ENCODE measurements around the gene GCK.

Gene GCK

DNA sequence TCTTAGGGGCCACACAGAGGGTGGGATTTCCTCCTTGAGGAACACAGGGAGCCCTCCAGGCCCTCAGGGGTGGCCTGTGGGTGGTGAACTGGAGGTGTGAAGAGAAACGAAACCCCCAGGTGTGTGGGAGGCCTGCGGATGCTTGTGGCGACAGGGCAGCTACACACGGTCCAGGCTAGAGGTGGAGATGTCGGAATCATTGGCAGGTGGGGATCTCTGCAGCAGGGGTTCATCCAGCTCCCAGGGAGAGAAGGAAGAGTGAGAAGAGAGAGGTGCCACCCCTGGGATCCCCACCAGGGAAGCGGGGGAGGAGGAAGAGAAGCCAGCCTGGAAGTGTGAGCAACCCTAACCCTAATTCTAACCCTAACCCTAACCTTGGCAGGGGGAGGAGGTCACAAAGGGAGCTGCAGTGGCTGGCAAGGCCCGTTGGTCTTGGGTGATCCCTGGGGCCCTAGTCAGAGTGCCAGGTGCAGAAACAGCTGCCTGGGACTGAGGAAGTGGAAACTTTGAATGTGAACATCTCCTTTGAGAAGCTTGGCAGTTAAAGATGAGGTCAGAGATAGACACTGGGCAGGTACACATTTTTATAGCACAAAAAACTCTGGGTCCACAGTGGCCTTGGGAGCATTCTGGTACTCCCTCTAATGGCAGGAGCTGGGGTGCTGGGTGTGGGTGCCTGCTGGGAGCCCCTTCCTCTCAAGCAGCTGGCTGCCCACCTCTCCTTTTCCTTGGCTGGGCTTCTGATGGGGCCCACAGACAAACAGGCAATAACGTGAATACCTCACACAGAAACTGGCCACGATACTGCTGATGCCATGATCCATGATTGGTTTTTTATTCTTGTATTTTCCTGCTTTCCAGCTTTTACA lies 91.9 kb downstream of the GCK start:
- peaks cover 5% of the 10 kb centered on the region for H3K4me1 ChIP-seq (ENCODE audit: control insufficient read depth, insufficient read depth, low read length)

DNA sequence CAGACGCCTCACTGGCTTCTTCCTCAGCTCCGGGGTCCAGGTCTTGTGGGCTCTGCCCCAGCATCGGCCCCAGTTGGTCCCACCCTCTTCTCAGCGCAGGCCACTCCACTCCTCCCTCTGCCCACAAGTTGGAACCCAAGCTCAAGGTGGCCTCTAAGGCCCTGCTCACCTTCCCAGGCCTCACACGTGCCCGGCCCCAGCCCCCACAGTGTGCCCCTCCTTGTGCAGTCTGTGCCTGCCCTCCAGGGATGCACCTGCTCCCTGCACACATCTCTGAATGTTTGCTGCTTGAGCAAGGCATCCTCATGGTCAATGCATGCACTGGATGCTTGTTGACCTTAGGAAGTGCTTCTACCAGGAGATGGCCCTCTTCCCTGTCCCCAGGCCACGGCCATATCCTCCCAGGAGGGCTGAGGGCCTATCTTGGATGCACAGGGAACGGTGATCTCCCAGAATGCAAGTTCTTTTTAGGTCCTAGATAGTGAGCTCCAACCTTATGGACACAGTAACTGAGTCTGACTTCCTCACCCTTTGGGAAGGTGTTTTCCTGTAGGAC lies 92.8 kb downstream of the GCK start:
- Histone ChIP-seq H3K9me3 (ENCODE audit: control insufficient read depth, low read length) (no peaks in the 10 kb centered on the region), H3K4me3 (ENCODE audit: low read length) (no peak overlapping the region), H3K9ac (ENCODE audit: low read length) (no peak overlapping the region), H3K4me1 (ENCODE audit: control insufficient read depth, insufficient read depth, low read length) (peaks cover 5% of the 10 kb centered on the region), H3K27me3 (ENCODE audit: control insufficient read depth, insufficient read depth, low read length) (no peaks in the 10 kb centered on the region), H3K36me3 (ENCODE audit: control insufficient read depth, insufficient read depth, low read length) (no peaks in the 10 kb centered on the region)

More for the DNA sequence above, 91.9 kb downstream of the GCK start:
- H3K27me3 ChIP-seq (ENCODE audit: control insufficient read depth, insufficient read depth, low read length), result peaks cover under 1% of the 10 kb centered on the region
- H3K9ac ChIP-seq (ENCODE audit: low read length), result no peak overlapping the region
- no peak overlapping the region for H3K4me3 ChIP-seq (ENCODE audit: low read length)
- H3K9me3 ChIP-seq (ENCODE audit: control insufficient read depth, low read length), result no peaks in the 10 kb centered on the region
- no peaks in the 10 kb centered on the region for H3K36me3 ChIP-seq (ENCODE audit: control insufficient read depth, insufficient read depth, low read length)

DNA sequence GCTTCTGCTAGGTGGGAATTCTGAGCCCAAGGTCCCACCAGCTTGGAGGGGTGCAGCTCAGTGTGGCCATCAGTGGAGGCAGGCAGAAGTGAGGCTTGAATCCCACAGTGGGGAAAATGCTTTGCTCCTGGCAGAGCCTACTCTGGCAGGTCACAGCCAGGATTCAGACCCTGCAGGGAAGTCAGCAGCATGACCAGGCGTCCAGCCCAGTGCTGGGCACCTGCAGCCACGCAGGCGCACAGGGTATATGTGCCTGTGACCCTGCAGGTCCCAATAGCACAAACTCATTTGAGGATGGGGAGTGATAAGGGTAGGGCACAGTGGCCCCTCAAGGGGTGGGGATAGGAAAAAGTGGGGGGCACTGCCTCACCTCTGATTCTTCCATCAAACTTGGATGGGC lies 93.5 kb downstream of the GCK start:
- no peaks in the 10 kb centered on the region for H3K9me3 ChIP-seq (ENCODE audit: control insufficient read depth, low read length)
- H3K9ac ChIP-seq (ENCODE audit: low read length), result no peak overlapping the region
- H3K36me3 ChIP-seq (ENCODE audit: control insufficient read depth, insufficient read depth, low read length), result no peaks in the 10 kb centered on the region
- H3K4me1 ChIP-seq (ENCODE audit: control insufficient read depth, insufficient read depth, low read length), result peaks cover 5% of the 10 kb centered on the region
- H3K27me3 ChIP-seq (ENCODE audit: control insufficient read depth, insufficient read depth, low read length), result no peaks in the 10 kb centered on the region
- no peak overlapping the region for H3K4me3 ChIP-seq (ENCODE audit: low read length)

DNA sequence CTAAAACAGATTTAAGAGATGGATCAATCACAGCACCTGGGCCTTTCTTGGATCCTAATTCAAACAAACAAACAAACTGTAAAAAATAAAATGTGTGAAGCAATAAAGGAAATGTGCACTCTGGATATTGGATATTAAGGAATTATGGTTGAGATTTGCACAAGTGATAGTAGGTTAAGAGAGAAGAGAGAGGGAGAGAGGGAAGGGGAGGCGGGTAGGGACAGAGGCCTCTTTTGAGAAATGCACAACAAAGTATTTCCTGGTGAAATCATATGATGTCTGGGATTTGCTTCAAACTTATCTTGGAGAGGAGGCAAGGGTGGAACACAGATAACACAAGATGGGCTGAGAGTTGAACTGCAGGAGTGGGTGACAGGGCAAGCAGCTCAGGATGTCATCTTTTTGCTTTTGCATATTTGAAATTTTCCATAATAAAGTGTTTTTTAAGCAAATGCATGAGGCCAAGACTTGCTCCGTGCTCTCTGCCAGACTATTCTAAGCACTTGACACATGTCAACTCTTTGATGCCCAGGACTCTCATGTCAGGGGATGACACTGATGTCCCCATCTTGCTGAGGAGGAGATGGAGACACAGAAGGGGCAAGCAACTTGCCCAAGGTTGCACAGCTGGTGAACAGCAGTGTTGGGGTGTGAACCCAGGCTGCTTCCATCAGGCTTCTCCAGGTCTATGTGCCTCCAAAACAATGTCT lies 94.2 kb downstream of the GCK start:
- H3K4me1 ChIP-seq (ENCODE audit: control insufficient read depth, insufficient read depth, low read length), result no peaks in the 10 kb centered on the region
- H3K9me3 ChIP-seq (ENCODE audit: control insufficient read depth, low read length), result no peaks in the 10 kb centered on the region
- no peaks in the 10 kb centered on the region for H3K36me3 ChIP-seq (ENCODE audit: control insufficient read depth, insufficient read depth, low read length)
- H3K4me3 ChIP-seq (ENCODE audit: low read length), result no peak overlapping the region
- H3K27me3 ChIP-seq (ENCODE audit: control insufficient read depth, insufficient read depth, low read length), result no peaks in the 10 kb centered on the region
- H3K9ac ChIP-seq (ENCODE audit: low read length), result no peak overlapping the region

DNA sequence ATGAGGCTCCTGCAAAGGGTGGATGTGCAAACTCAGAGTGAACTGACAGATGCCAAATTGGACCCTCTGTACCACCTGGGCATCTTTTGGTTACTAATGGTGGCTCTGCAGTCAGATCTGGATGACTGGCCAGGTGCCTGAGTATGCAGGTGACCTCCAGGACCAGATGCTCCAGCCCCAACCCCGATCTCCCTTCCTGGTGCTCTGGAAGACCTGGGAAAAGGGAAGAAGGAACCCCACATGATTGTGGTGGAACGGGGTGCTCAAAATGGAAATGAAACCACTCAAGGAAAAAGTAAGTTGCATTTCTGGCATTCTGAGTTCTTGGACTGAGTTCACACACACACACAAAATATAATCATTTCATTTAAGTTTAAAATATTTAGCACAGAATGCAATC lies 94.9 kb downstream of the GCK start:
- Histone ChIP-seq H3K9me3 (ENCODE audit: control insufficient read depth, low read length) (no peaks in the 10 kb centered on the region), H3K36me3 (ENCODE audit: control insufficient read depth, insufficient read depth, low read length) (no peaks in the 10 kb centered on the region), H3K9ac (ENCODE audit: low read length) (no peak overlapping the region), H3K4me3 (ENCODE audit: low read length) (no peak overlapping the region), H3K27me3 (ENCODE audit: control insufficient read depth, insufficient read depth, low read length) (no peaks in the 10 kb centered on the region), H3K4me1 (ENCODE audit: control insufficient read depth, insufficient read depth, low read length) (no peaks in the 10 kb centered on the region)

All from mucosa of stomach (tissue), 1 donor.